Gastroesophageal sphincter (tissue), 3 donors: ENCODE data around the gene KRTAP19-8.

Source experiments
- EP300 ChIP-seq: sonication (generic); formaldehyde crosslinking; IDR thresholded peaks from one replicate; pipeline ENCODE4 v1.6.1; 2017; ENCODE audit warnings: antibody characterized with exemption, mild to moderate bottlenecking
- POLR2A ChIP-seq, 2 donors: fragments of 450-650 bp; IDR thresholded peaks; one replicate each; pipeline ENCODE4 v1.6.1; 2017; ENCODE audit warnings: antibody characterized with exemption in 2 of 2, mild to moderate bottlenecking in 2 of 2, moderate library complexity in 1 of 2
- POLR2AphosphoS5 ChIP-seq: sonication (generic); formaldehyde crosslinking; IDR thresholded peaks from one replicate; pipeline ENCODE4 v1.6.1; 2017; ENCODE audit warnings: antibody characterized with exemption
- TF ChIP-seq, protein P1 (sequence below), 4 experiments: fragments of 200-600 bp in 2 of 4; fragments of 450-650 bp in 2 of 4; sonication (generic) in 1 of 4; IDR thresholded peaks; one replicate each; pipeline ENCODE4 v1.5.1; 2017 to 2019; ENCODE audit warnings: antibody characterized with exemption in 4 of 4, mild to moderate bottlenecking in 2 of 4, moderate library complexity in 2 of 4

DNA sequence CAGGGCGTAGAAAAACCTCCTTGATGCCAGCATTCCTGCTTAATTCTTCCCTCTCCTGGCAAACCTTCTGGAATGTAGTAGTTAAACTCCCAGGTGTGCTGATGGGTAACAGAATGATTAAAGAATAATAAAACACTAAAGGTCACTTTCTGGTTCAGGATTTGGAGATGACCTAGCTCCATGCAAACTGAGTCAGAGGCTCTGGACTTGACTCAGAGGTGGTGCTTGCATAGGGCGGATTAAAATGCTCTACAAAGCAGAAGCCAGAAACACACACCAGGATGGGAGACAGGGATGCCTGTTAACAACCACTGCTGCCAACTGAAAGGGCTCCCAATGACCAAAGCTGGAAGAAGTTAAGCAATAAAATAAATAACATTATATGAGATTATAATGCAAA is 41.5 kb downstream of the KRTAP19-8 start:
- TF ChIP-seq EP300 (no peak), POLR2AphosphoS5 (no peak), POLR2A (IDR thresholded peaks at IDR 0.05) (no peak)
- TF ChIP-seq, protein P1, sequence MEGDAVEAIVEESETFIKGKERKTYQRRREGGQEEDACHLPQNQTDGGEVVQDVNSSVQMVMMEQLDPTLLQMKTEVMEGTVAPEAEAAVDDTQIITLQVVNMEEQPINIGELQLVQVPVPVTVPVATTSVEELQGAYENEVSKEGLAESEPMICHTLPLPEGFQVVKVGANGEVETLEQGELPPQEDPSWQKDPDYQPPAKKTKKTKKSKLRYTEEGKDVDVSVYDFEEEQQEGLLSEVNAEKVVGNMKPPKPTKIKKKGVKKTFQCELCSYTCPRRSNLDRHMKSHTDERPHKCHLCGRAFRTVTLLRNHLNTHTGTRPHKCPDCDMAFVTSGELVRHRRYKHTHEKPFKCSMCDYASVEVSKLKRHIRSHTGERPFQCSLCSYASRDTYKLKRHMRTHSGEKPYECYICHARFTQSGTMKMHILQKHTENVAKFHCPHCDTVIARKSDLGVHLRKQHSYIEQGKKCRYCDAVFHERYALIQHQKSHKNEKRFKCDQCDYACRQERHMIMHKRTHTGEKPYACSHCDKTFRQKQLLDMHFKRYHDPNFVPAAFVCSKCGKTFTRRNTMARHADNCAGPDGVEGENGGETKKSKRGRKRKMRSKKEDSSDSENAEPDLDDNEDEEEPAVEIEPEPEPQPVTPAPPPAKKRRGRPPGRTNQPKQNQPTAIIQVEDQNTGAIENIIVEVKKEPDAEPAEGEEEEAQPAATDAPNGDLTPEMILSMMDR (IDR thresholded peaks at IDR 0.05): no peak
